WERI-Rb-1 (cell line): ENCODE results near the gene RPL13A.

ENCODE experiments used
- DNase-seq: peaks from one replicate; pipeline ENCODE4 v3.0.0-alpha.2; 2020
- H3K27ac ChIP-seq: fragments of 250-450 bp; sonication (Bioruptor Pico); 2 replicates; pipeline ENCODE4 v1.5.1; 2020; ENCODE audit warnings: mild to moderate bottlenecking, moderate library complexity
- H3K27me3 ChIP-seq: fragments of 250-450 bp; sonication (Bioruptor Pico); 2 replicates; pipeline ENCODE4 v1.5.1; 2021; ENCODE audit warnings: mild to moderate bottlenecking, low read depth, moderate library complexity; ENCODE audit not compliant: insufficient read depth, severe bottlenecking
- H3K36me3 ChIP-seq: fragments of 250-450 bp; sonication (Bioruptor Pico); 2 replicates; pipeline ENCODE4 v1.5.1; 2020; ENCODE audit warnings: mild to moderate bottlenecking, moderate library complexity
- H3K4me3 ChIP-seq: 2 replicates; pipeline ENCODE4 v1.5.1; 2011; ENCODE audit warnings: low read depth, mild to moderate bottlenecking, control low read depth, low read length
- H3K9me3 ChIP-seq: fragments of 250-450 bp; sonication (Bioruptor Pico); 2 replicates; pipeline ENCODE4 v1.5.1; 2021; ENCODE audit warnings: mild to moderate bottlenecking, moderate library complexity; ENCODE audit not compliant: severe bottlenecking
- TF ChIP-seq, protein P1 (sequence below): IDR thresholded peaks from 2 replicates; pipeline ENCODE4 v1.5.1; 2011; ENCODE audit warnings: low read depth, mild to moderate bottlenecking, control low read depth, inconsistent platforms, low read length

Gene RPL13A

DNA sequence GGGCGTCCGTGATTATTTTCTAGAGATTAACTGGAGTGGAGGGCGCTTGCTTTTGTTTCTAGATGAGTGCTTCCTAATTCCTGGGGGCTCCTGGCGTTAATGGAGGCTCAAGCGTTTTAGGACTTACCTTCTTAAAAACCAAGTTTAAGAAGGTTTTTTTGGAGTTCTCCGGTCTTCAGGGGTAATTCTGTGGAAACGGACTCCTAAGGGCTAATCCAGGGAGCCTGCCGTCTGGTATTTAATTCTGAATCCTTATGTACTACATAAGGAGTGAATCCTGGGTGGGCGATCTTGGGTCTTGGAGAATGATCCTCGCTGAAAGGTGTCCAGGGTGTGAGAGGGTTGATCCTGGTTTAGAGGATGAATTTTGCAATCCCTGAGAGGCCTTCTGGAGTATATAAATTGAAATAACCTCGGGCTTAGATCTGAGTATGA lies 9.2 kb downstream of the RPL13A start:
- no peaks in the 10 kb centered on the region for H3K27me3 ChIP-seq
- peaks cover 61% of the 10 kb centered on the region for H3K36me3 ChIP-seq
- TF ChIP-seq, protein P1, sequence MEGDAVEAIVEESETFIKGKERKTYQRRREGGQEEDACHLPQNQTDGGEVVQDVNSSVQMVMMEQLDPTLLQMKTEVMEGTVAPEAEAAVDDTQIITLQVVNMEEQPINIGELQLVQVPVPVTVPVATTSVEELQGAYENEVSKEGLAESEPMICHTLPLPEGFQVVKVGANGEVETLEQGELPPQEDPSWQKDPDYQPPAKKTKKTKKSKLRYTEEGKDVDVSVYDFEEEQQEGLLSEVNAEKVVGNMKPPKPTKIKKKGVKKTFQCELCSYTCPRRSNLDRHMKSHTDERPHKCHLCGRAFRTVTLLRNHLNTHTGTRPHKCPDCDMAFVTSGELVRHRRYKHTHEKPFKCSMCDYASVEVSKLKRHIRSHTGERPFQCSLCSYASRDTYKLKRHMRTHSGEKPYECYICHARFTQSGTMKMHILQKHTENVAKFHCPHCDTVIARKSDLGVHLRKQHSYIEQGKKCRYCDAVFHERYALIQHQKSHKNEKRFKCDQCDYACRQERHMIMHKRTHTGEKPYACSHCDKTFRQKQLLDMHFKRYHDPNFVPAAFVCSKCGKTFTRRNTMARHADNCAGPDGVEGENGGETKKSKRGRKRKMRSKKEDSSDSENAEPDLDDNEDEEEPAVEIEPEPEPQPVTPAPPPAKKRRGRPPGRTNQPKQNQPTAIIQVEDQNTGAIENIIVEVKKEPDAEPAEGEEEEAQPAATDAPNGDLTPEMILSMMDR = no peak
- no peaks in the 10 kb centered on the region for H3K9me3 ChIP-seq
- H3K4me3 ChIP-seq = peak overlapping the region; percentile 99
- H3K27ac ChIP-seq = peak overlapping the region; percentile 95
- DNase-seq = no peak

DNA sequence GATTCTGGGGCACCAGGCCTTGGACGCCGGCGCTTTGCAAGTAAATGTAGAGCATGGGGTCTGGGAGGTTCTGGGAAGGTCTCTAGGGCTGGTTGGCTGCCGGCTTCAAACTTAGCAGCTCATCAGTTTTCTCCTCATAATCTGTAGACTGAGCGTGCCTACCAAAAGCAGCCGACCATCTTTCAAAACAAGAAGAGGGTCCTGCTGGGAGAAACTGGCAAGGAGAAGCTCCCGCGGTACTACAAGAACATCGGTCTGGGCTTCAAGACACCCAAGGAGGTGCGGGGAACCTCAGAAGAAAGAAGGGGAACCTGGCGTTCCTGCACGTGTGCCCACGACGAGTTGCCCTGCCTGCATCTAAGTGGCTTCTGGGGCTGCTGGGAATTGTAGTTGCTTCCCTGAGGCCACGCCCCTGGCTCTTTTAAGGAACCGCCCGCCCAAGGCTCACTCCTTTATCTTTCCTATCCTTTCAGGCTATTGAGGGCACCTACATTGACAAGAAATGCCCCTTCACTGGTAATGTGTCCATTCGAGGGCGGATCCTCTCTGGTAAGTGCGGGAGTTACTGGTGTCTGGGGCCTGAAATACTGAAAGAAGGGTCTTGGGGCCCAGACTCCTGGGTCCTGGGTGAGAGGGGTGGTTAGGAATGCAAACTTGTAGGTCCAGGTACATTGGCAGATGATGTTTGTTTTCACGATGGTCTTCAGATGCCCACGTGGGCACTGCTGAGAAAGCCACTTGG lies 9.8 kb downstream of the RPL13A start:
- Histone ChIP-seq H3K27me3 (no peaks in the 10 kb centered on the region), H3K9me3 (no peaks in the 10 kb centered on the region), H3K36me3 (peaks cover 55% of the 10 kb centered on the region), H3K27ac (peak overlapping the region; percentile 95), H3K4me3 (peak overlapping the region; percentile 99)
- DNase-seq = peak; percentile 52
- TF ChIP-seq, protein P1 = no peak

DNA sequence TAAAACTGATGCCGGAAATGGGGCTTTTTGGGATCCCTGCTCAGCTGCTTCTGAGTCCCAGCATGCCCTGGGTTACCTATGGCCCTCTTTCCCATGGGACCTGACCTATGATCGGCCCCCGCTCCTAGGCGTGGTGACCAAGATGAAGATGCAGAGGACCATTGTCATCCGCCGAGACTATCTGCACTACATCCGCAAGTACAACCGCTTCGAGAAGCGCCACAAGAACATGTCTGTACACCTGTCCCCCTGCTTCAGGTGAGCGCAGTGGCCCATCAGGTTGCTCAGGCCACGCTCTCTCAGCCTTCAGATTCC lies 10.3 kb downstream of the RPL13A start:
- no peaks in the 10 kb centered on the region for H3K27me3 ChIP-seq
- TF ChIP-seq, protein P1 = no peak
- H3K36me3 ChIP-seq = peaks cover 50% of the 10 kb centered on the region
- H3K27ac ChIP-seq = no peak overlapping the region; the same call in 1 of the 2 replicates
- no peak for DNase-seq
- no peak overlapping the region for H3K4me3 ChIP-seq
- H3K9me3 ChIP-seq = no peaks in the 10 kb centered on the region

DNA sequence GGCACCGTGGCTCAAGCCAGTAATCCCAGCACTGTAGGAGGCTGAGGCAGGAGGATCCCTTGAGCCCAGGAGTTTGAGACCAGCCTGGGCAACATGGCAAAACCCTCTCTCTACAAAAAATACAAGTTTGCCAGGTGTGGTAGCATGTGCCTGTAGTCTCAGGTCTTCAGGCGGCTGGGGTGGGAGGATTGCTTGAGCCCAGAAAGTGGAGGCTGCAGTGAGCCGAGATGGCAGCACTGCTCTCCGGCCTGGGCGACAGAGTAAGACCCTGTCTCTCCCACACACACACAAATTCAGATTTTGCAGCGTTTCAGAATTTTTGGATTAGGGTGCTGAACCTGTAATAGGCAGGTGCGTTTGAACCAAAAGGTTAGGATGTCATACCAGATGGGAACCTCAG lies 11.1 kb downstream of the RPL13A start:
- no peaks in the 10 kb centered on the region for H3K9me3 ChIP-seq
- no peak for DNase-seq
- H3K27ac ChIP-seq = no peak overlapping the region
- no peak overlapping the region for H3K4me3 ChIP-seq
- TF ChIP-seq, protein P1 = no peak
- no peaks in the 10 kb centered on the region for H3K27me3 ChIP-seq
- H3K36me3 ChIP-seq = peaks cover 42% of the 10 kb centered on the region

DNA sequence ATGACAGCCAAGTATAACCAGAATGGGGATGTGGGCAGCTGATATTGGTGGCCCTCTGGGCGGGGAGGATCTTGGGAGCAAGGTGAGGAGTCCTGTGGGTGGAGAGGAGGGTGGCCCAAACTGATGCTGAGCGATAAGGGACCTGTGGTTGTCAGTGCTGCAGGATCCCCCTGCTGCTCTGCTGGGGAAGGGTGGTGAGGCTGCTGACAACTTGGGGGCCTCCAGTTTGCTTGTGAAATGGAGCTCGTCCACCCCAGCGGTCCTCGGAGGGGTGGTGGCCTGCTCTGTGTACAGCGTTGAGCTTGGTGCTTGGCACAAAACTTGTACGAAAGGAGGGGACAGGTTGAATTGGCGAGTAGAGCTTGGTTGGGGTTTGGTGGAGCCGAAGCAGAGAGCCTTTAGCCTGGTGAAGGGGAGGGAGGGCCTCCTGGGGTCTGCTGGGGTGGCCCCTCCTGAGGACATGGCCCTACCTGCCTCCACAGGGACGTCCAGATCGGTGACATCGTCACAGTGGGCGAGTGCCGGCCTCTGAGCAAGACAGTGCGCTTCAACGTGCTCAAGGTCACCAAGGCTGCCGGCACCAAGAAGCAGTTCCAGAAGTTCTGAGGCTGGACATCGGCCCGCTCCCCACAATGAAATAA lies 11.7 kb downstream of the RPL13A start:
- H3K9me3 ChIP-seq = no peaks in the 10 kb centered on the region
- no peak overlapping the region for H3K27ac ChIP-seq
- H3K4me3 ChIP-seq = no peak overlapping the region
- TF ChIP-seq, protein P1 = no peak
- no peak for DNase-seq
- no peaks in the 10 kb centered on the region for H3K27me3 ChIP-seq
- H3K36me3 ChIP-seq = peaks cover 42% of the 10 kb centered on the region
